K562 (cell line): ENCODE measurements around the gene ZNRD2. TPM values are rescaled to one million over a fixed set of nuclear protein-coding genes. Genes with fewer than 3 reads are reported as not detected.
A peak's percentile ranks its signal among the peaks of the same experiment; 100 is the strongest.

Experiments
- ATAC-seq: fragments of 200-7000 bp; cut with Tn5 transposase; 3 replicates; pipeline ENCODE4 v1.9.1; 2020; ENCODE audit warnings: moderate library complexity
- BruUV-seq: library from RNA; stranded (reverse); fragments of 400-500 nt; replicated peaks from 2 replicates; lab custom pipeline; 2021; lab: Mats Ljungman, UMichigan
- CTCF ChIA-PET: fragments of 300-600 bp; formaldehyde crosslinking; extraction: SDS; loops from one replicate; lab custom pipeline; 2021; ENCODE audit warnings: low intra/inter-chr PET ratio; lab: Yijun Ruan, JAX
- POLR2A ChIA-PET: fragments of 300-600, 350-650 bp; sonication (Branson Sonifier 250); formaldehyde crosslinking; extraction: SDS; loops from one replicate; lab custom pipeline; 2021; ENCODE audit warnings: antibody characterized with exemption, inconsistent platforms; lab: Yijun Ruan, JAX
- DNase-seq, 4 experiments: peaks; one replicate each; pipeline versions ENCODE4 v3.0.0 to v3.0.0-alpha.2; 2011 to 2018; ENCODE audit warnings: low spot score in 3 of 4, mixed read lengths in 3 of 4; ENCODE audit errors: extremely low read depth in 1 of 4
- FAIRE-seq: peaks from 2 replicates; lab custom pipeline; 2011; peaks lifted over from hg19 to GRCh38; lab: Jason Lieb, UNC
- H2AFZ ChIP-seq: 2 replicates; pipeline ENCODE4 v1.6.0; 2011; ENCODE audit warnings: low read depth, low read length, control low read depth, inconsistent platforms
- H3K27ac ChIP-seq: fragments of 200-600 bp; 3 replicates; pipeline ENCODE4 v1.8.0; 2011; ENCODE audit warnings: low read depth, mild to moderate bottlenecking, control low read depth, inconsistent platforms, low read length, moderate library complexity, mixed read lengths; ENCODE audit errors: extremely low read depth
- H3K27me3 ChIP-seq, 2 experiments: fragments of 300-600 bp in 1 of 2; 2 replicates in 1 of 2; 3 replicates in 1 of 2; pipeline versions ENCODE4 v1.6.0 to v1.8.0; 2011; ENCODE audit warnings: inconsistent platforms in 2 of 2, low read length in 2 of 2, mild to moderate bottlenecking in 1 of 2, mixed read lengths in 1 of 2, moderate library complexity in 1 of 2; ENCODE audit not compliant: control insufficient read depth in 2 of 2, insufficient read depth in 2 of 2
- H3K36me3 ChIP-seq: fragments of 300-600 bp; 3 replicates; pipeline ENCODE4 v1.8.0; 2011; ENCODE audit warnings: mild to moderate bottlenecking, low read length, inconsistent platforms; ENCODE audit not compliant: control insufficient read depth, insufficient read depth
- H3K4me1 ChIP-seq, 2 experiments: fragments of 200-600 bp in 1 of 2; replicated peaks in 1 of 2; 2 replicates in 1 of 2; 3 replicates in 1 of 2; pipeline versions ENCODE4 v1.5.1 to v1.8.0; 2011; ENCODE audit warnings: inconsistent platforms in 2 of 2, low read length in 2 of 2, mild to moderate bottlenecking in 1 of 2, mixed read lengths in 1 of 2, moderate library complexity in 1 of 2; ENCODE audit not compliant: control insufficient read depth in 2 of 2, insufficient read depth in 2 of 2
- H3K4me2 ChIP-seq: 2 replicates; pipeline ENCODE4 v1.6.1; 2011; ENCODE audit warnings: low read length, control low read depth, inconsistent platforms, mixed read lengths; ENCODE audit not compliant: insufficient read depth
- H3K4me3 ChIP-seq: fragments of 200-600 bp; sonication (generic), shearing (Covaris generic); 2 replicates; pipeline ENCODE4 v1.5.1; 2016; ENCODE audit warnings: control low read depth, inconsistent platforms
- H3K79me2 ChIP-seq: fragments of 200-600 bp; 3 replicates; pipeline ENCODE4 v1.8.0; 2011; ENCODE audit warnings: low read length, inconsistent platforms; ENCODE audit not compliant: control insufficient read depth, insufficient read depth
- H3K9ac ChIP-seq, 2 experiments: 2 replicates each; pipeline versions ENCODE4 v1.6.0 to v1.6.1; 2011; ENCODE audit warnings: low read depth in 2 of 2, low read length in 2 of 2, control low read depth in 1 of 2, inconsistent platforms in 1 of 2, mild to moderate bottlenecking in 1 of 2, mixed read lengths in 1 of 2; ENCODE audit not compliant: insufficient read depth in 1 of 2
- H3K9me1 ChIP-seq: one replicate; pipeline ENCODE4 v1.6.0; 2011; ENCODE audit warnings: inconsistent platforms, mild to moderate bottlenecking, low read length, moderate library complexity; ENCODE audit not compliant: control insufficient read depth, insufficient read depth
- H3K9me3 ChIP-seq: replicated peaks from 2 replicates; pipeline ENCODE4 v1.5.1; 2011; ENCODE audit warnings: low read depth, low read length, inconsistent platforms; ENCODE audit not compliant: control insufficient read depth, insufficient read depth
- H4K20me1 ChIP-seq: replicated peaks from 2 replicates; pipeline ENCODE4 v1.6.1; 2011; ENCODE audit warnings: low read length, inconsistent platforms, mixed read lengths; ENCODE audit not compliant: control insufficient read depth, insufficient read depth
- BRD4 ChIP-seq: fragments of 200-600 bp; sonication (generic); IDR thresholded peaks from 2 replicates; pipeline ENCODE4 v1.6.1; 2017; ENCODE audit warnings: inconsistent platforms
- ETS2 ChIP-seq: IDR thresholded peaks from 2 replicates; pipeline ENCODE4 v1.6.1; 2016; ENCODE audit warnings: borderline replicate concordance, missing genetic modification characterization, mild to moderate bottlenecking, moderate library complexity, missing compliant biosample characterization; ENCODE audit not compliant: poor library complexity, severe bottlenecking
- MYC ChIP-seq, 2 experiments: fragments of 250-450 bp in 1 of 2; sonication (Bioruptor Pico) in 1 of 2; IDR thresholded peaks; 2 replicates each; pipeline versions ENCODE4 v1.5.1 to v1.6.1; 2012 to 2021; ENCODE audit warnings: low read depth in 2 of 2, borderline replicate concordance in 1 of 2, improper control_type of control experiment in 1 of 2, low read length in 1 of 2, mild to moderate bottlenecking in 1 of 2, moderate library complexity in 1 of 2
- POLR2G ChIP-seq: fragments of 200-400 bp; formaldehyde crosslinking; IDR thresholded peaks from 2 replicates; pipeline ENCODE4 v1.6.1; 2017; ENCODE audit warnings: low read depth, mild to moderate bottlenecking, antibody characterized with exemption, low read length, moderate library complexity
- SP2 ChIP-seq: IDR thresholded peaks from 2 replicates; pipeline ENCODE4 v1.6.1; 2011; ENCODE audit warnings: mild to moderate bottlenecking, low read depth, low read length, moderate library complexity; ENCODE audit not compliant: poor library complexity, severe bottlenecking; ENCODE audit errors: extremely low read depth
- ZNF232 ChIP-seq: sonication (generic); formaldehyde crosslinking; IDR thresholded peaks from 2 replicates; pipeline ENCODE4 v1.8.0; 2022; ENCODE audit warnings: mild to moderate bottlenecking, missing genetic modification reagents
- ZNF354B ChIP-seq: fragments of 250-450 bp; sonication (Bioruptor Pico); IDR thresholded peaks from 2 replicates; pipeline ENCODE4 v1.4.0; 2020
- WGBS: fragments of 100-300 bp; shearing (Covaris generic); methylation state at CpG from one replicate; pipeline ENCODE4 v1.1.6; 2016; ENCODE audit warnings: low coverage, mixed read lengths; ENCODE audit not compliant: insufficient coverage; ENCODE audit errors: missing lambda C conversion rate; 5-methylcytosine and 5-hydroxymethylcytosine counted together
- in situ Hi-C: fragments of 300-500 bp; cut with MboI; formaldehyde crosslinking; loops from 4 replicates; pipeline ENCODE4 v1.15.0; 2018; ENCODE audit warnings: inconsistent platforms, mixed read lengths
- intact Hi-C: fragments of 100-400 bp; cut with micrococcal nuclease; formaldehyde crosslinking; loops from 2 replicates; pipeline ENCODE4 v1.14.2; 2022
- polyA plus RNA-seq, 8 experiments: library from polyadenylated mRNA; depleted of rRNA in 4 of 8; stranded (reverse) in 5 of 8; unstranded in 3 of 8; fragments of >200 nt; fragmentation: Nextera tagmentation in 2 of 8; fragmentation: Illumina TruSeq in 1 of 8; extraction: Ambion mirVana in 2 of 8; extraction: Trizol in 1 of 8; gene quantifications; 2 replicates each; pipeline versions ENCODE4 v1.2.1 to v1.2.3, GENCODE V29; 2011 to 2014; ENCODE audit warnings: inconsistent platforms in 1 of 8, missing spikeins in 1 of 8
- total RNA-seq, 7 experiments: library from RNA; depleted of rRNA in 6 of 7; stranded (reverse); fragments of >200 nt in 6 of 7; fragmentation: Illumina TruSeq in 2 of 7; extraction: Trizol in 2 of 7; gene quantifications; 2 replicates each; pipeline versions ENCODE4 v1.2.1 to v1.2.3, GENCODE V29; 2011 to 2021; ENCODE audit warnings: low replicate concordance in 1 of 7
- TF ChIP-seq, protein P1 (sequence below): IDR thresholded peaks from 2 replicates; pipeline ENCODE4 v1.6.1; 2016; ENCODE audit warnings: missing genetic modification characterization, missing compliant biosample characterization
- TF ChIP-seq, protein P2 (sequence below): sonication (generic); formaldehyde crosslinking; IDR thresholded peaks from 2 replicates; pipeline ENCODE4 v1.8.0; 2022; ENCODE audit warnings: missing genetic modification reagents, mild to moderate bottlenecking, moderate library complexity, borderline replicate concordance
- TF ChIP-seq, protein P3 (sequence below): IDR thresholded peaks from 2 replicates; pipeline ENCODE4 v1.6.1; 2011; ENCODE audit warnings: borderline replicate concordance, low read depth, mild to moderate bottlenecking, moderate library complexity, low read length; ENCODE audit not compliant: insufficient read depth, poor library complexity, severe bottlenecking
- TF ChIP-seq, protein P4 (sequence below), 3 experiments: IDR thresholded peaks in 2 of 3; conservative IDR thresholded peaks in 1 of 3; 2 replicates each; pipeline ENCODE4 v1.5.1; 2011 to 2012; ENCODE audit warnings: low read length in 3 of 3, mild to moderate bottlenecking in 3 of 3, control low read depth in 2 of 3, improper control_type of control experiment in 1 of 3, inconsistent platforms in 1 of 3, low read depth in 1 of 3, mixed read lengths in 1 of 3, moderate library complexity in 1 of 3; ENCODE audit not compliant: insufficient read depth in 2 of 3

The ZNRD2 gene
- total and polyA plus RNA-seq, 9 of the 15 experiments (the other 6 are each of a cell fraction or from before 2014, with no cell fraction given) = 13.4 to 129 (median 60.4) TPM

DNA sequence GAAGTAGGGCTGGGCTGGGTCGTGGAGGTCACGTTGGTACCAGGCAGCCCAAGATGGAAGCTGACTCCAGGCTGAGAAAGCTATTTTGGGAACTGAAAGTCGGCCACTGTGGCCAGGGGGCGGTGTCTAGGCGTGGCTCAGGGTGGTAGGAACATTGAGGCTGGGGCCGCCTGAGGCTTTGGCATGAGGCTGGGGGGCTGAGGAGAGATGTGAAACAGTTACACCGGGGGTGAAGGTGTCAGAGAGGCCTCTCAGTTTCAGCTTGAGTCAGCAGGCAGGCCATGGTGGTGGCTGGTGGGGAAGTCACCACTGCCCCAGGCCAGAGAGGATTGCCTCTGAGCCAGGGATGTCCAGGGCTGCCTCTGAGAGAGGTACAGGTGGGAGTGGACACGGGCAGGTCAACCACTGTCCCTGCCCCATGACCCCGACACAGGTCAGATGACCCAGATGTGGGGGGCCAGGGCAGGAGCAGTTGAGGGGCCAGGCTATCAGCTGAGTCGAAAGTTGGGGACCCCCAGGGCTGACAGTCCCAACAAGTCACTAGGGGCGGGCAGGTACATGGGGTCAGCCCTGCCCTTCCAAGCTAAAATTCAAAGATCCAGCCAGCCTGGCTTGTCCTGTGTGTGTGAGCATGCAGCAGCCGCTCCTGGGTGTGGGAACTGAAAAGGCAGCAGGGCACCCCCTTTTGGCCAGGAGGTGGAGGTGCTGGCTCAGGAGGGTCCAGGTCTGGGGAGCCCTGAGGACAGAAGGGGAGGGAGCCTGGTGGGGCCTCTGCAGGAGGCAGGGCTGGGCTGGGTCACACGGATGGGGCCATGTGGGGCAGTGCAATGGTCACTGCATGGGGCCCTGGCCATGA lies 18.1 kb downstream of the ZNRD2 start:
- in situ Hi-C loops = no loop called here
- TF ChIP-seq MYC (IDR thresholded peaks at IDR 0.05; ENCODE audit: low read depth, low read length) (peak; percentile 25; the same call in 1 of the 2 replicates), MYC (CRISPR knock-in tag; IDR thresholded peaks at IDR 0.05; ENCODE audit: borderline replicate concordance, low read depth) (no peak), ZNF354B (CRISPR knock-in tag) (no peak), BRD4 (no peak), ZNF232 (CRISPR knock-in tag) (no peak), ETS2 (tag) (no peak), POLR2G (peak; percentile 36; the same call in 1 of the 2 replicates), SP2 (no peak)
- TF ChIP-seq, protein P1, sequence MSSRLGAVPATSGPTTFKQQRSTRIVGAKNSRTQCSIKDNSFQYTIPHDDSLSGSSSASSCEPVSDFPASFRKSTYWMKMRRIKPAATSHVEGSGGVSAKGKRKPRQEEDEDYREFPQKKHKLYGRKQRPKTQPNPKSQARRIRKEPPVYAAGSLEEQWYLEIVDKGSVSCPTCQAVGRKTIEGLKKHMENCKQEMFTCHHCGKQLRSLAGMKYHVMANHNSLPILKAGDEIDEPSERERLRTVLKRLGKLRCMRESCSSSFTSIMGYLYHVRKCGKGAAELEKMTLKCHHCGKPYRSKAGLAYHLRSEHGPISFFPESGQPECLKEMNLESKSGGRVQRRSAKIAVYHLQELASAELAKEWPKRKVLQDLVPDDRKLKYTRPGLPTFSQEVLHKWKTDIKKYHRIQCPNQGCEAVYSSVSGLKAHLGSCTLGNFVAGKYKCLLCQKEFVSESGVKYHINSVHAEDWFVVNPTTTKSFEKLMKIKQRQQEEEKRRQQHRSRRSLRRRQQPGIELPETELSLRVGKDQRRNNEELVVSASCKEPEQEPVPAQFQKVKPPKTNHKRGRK (tag) = no peak
- TF ChIP-seq, protein P2, sequence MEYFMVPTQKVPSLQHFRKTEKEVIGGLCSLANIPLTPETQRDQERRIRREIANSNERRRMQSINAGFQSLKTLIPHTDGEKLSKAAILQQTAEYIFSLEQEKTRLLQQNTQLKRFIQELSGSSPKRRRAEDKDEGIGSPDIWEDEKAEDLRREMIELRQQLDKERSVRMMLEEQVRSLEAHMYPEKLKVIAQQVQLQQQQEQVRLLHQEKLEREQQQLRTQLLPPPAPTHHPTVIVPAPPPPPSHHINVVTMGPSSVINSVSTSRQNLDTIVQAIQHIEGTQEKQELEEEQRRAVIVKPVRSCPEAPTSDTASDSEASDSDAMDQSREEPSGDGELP (CRISPR knock-in tag) = peak; percentile 35; the same call in 1 of the 2 replicates
- TF ChIP-seq, protein P3, sequence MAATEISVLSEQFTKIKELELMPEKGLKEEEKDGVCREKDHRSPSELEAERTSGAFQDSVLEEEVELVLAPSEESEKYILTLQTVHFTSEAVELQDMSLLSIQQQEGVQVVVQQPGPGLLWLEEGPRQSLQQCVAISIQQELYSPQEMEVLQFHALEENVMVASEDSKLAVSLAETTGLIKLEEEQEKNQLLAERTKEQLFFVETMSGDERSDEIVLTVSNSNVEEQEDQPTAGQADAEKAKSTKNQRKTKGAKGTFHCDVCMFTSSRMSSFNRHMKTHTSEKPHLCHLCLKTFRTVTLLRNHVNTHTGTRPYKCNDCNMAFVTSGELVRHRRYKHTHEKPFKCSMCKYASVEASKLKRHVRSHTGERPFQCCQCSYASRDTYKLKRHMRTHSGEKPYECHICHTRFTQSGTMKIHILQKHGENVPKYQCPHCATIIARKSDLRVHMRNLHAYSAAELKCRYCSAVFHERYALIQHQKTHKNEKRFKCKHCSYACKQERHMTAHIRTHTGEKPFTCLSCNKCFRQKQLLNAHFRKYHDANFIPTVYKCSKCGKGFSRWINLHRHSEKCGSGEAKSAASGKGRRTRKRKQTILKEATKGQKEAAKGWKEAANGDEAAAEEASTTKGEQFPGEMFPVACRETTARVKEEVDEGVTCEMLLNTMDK = peak; percentile 16
- TF ChIP-seq, protein P4, sequence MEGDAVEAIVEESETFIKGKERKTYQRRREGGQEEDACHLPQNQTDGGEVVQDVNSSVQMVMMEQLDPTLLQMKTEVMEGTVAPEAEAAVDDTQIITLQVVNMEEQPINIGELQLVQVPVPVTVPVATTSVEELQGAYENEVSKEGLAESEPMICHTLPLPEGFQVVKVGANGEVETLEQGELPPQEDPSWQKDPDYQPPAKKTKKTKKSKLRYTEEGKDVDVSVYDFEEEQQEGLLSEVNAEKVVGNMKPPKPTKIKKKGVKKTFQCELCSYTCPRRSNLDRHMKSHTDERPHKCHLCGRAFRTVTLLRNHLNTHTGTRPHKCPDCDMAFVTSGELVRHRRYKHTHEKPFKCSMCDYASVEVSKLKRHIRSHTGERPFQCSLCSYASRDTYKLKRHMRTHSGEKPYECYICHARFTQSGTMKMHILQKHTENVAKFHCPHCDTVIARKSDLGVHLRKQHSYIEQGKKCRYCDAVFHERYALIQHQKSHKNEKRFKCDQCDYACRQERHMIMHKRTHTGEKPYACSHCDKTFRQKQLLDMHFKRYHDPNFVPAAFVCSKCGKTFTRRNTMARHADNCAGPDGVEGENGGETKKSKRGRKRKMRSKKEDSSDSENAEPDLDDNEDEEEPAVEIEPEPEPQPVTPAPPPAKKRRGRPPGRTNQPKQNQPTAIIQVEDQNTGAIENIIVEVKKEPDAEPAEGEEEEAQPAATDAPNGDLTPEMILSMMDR (IDR thresholded peaks at IDR 0.05 in 2 of 3, conservative IDR thresholded peaks at IDR 0.05 in 1 of 3; ENCODE audit: insufficient read depth in 2 of 3, low read depth in 1 of 3, low read length in 3 of 3) = peak; percentile 83 to 90 (median 84)

More for the DNA sequence above, 18.1 kb downstream of the ZNRD2 start:
- Histone ChIP-seq H3K9me3 (no peaks in the 10 kb centered on the region), H3K4me2 (no peak overlapping the region), H3K4me3 (no peak overlapping the region), H3K27ac (peak overlapping the region; percentile 31; the same call in 1 of the 3 replicates), H4K20me1 (0 out of 2 replicates have a peak, but pooled peaks cover 4% of the 10 kb centered on the region), H3K27me3 (no peaks in the 10 kb centered on the region), H3K79me2 (peaks cover 3% of the 10 kb centered on the region; the same call in 1 of the 3 replicates), H3K9me1 (peaks cover 4% of the 10 kb centered on the region), H3K36me3 (peaks cover 63% of the 10 kb centered on the region; the same call in 2 of the 3 replicates), H3K4me1 (peaks cover 16 to 70% of the 10 kb centered on the region in 2 experiments), H2AFZ (0 out of 2 replicates have a peak overlapping the region, but pooled peaks have one; percentile 40), H3K9ac (peak overlapping the region; percentile 24 to 81; a peak in 3 of 4 replicates)
- CTCF ChIA-PET = interaction anchor here (0.6 to 1.0 kb wide), 3 partner anchors 48 to 479 kb away, joined by 3 to 4 read pairs (median 3); no protein-coding TSS in a partner anchor
- POLR2A ChIA-PET = interaction anchor here (0.8 to 2.4 kb wide), 8 partner anchors 9 to 89 kb away, joined by 3 to 8 read pairs (median 4); partner anchors contain the start of genes MALAT1 and ZNRD2
- BruUV-seq = no TSS peak
- intact Hi-C loops = loop anchor here (1.0 to 5.0 kb wide), 2 partner anchors 14 to 46 kb away; no protein-coding TSS in a partner anchor
- FAIRE-seq = peak; percentile 84
- peak; percentile 66 to 84 (median 77) for DNase-seq
- peak; percentile 97 for ATAC-seq
- 40% methylated on average over 12 of the region's 13 CpGs for WGBS
